NB4 (cell line): ENCODE measurements around the gene RNU7-1.

ENCODE experiments used
- DNase-seq: peaks from one replicate; pipeline ENCODE4 v3.0.0; 2010; ENCODE audit warnings: low read depth
- H3K4me3 ChIP-seq: one replicate; pipeline ENCODE4 v1.5.1; 2011; ENCODE audit warnings: mild to moderate bottlenecking, low read depth, low read length, moderate library complexity
- MYC ChIP-seq: IDR thresholded peaks from 2 replicates; pipeline ENCODE4 v1.6.1; 2011; ENCODE audit warnings: low read depth, low read length
- POLR2A ChIP-seq: IDR thresholded peaks from 2 replicates; pipeline ENCODE4 v1.6.1; 2011; ENCODE audit warnings: mild to moderate bottlenecking; ENCODE audit not compliant: insufficient read length; ENCODE audit errors: extremely low read depth
- TF ChIP-seq, protein P1 (sequence below): IDR thresholded peaks from one replicate; pipeline ENCODE4 v1.5.1; 2012; ENCODE audit warnings: low read depth, low read length
- TF ChIP-seq, protein P2 (sequence below): IDR thresholded peaks from 2 replicates; pipeline ENCODE4 v1.6.1; 2011; ENCODE audit warnings: low read depth, low read length

The RNU7-1 gene

DNA sequence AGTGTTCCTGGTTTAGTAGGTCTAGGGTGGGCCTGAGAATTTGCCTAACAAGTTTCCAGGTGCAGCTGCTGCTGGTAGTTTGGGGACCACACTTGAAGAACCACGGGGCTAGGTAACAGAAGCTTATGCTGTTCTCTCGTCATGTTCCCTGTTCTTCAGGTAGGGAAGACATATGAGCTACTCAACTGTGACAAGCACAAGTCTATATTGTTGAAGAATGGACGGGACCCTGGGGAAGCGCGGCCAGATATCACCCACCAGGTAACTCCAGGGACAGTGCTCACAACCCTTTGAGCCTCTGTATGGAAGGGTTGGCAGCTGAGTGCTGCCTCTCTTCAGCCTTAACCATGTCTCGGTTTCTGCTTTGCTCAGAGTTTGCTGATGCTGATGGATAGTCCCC is 30.6 kb downstream of the RNU7-1 start:
- TF ChIP-seq POLR2A (no peak), MYC (no peak)
- TF ChIP-seq, protein P1, sequence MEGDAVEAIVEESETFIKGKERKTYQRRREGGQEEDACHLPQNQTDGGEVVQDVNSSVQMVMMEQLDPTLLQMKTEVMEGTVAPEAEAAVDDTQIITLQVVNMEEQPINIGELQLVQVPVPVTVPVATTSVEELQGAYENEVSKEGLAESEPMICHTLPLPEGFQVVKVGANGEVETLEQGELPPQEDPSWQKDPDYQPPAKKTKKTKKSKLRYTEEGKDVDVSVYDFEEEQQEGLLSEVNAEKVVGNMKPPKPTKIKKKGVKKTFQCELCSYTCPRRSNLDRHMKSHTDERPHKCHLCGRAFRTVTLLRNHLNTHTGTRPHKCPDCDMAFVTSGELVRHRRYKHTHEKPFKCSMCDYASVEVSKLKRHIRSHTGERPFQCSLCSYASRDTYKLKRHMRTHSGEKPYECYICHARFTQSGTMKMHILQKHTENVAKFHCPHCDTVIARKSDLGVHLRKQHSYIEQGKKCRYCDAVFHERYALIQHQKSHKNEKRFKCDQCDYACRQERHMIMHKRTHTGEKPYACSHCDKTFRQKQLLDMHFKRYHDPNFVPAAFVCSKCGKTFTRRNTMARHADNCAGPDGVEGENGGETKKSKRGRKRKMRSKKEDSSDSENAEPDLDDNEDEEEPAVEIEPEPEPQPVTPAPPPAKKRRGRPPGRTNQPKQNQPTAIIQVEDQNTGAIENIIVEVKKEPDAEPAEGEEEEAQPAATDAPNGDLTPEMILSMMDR = no peak
- TF ChIP-seq, protein P2, sequence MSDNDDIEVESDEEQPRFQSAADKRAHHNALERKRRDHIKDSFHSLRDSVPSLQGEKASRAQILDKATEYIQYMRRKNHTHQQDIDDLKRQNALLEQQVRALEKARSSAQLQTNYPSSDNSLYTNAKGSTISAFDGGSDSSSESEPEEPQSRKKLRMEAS = no peak
- no peak for DNase-seq

DNA sequence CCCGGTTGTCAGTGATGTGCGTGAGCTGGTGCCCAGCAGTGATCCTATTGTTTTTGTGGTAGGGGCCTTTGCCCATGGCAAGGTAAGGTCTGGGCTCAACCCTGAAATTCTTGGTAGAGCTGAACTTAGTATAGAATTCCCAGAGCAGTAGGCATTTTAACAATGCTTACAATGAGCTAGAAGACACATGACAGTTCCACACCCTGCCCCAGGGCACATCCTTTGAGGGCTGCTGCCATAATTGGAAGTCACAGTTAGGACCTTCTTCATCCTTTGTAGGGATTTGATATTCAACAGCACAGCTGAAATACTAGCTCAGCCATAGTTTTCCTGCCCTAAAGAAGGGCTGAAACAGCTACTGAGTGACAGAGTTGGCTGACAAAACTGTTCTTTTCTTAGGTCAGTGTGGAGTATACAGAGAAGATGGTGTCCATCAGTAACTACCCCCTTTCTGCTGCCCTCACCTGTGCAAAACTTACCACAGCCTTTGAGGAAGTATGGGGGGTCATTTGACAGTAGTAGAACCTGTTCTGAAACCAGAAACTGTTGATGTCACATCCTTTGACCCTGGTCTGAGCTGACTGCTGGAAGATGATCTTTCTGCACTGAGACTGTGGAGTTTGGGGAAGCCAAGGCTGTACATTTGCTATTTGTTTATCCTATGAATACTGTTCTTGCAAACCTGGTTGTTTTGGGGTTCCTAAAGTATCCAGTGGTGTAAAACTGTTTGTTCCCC is 31.8 kb downstream of the RNU7-1 start:
- no peak for DNase-seq
- TF ChIP-seq, protein P2 = no peak
- TF ChIP-seq, protein P1 = no peak
- TF ChIP-seq MYC = no peak
- no peak for TF ChIP-seq POLR2A

More for the DNA sequence above, 30.6 kb downstream of the RNU7-1 start:
- H3K4me3 ChIP-seq = no peak overlapping the region

DNA sequence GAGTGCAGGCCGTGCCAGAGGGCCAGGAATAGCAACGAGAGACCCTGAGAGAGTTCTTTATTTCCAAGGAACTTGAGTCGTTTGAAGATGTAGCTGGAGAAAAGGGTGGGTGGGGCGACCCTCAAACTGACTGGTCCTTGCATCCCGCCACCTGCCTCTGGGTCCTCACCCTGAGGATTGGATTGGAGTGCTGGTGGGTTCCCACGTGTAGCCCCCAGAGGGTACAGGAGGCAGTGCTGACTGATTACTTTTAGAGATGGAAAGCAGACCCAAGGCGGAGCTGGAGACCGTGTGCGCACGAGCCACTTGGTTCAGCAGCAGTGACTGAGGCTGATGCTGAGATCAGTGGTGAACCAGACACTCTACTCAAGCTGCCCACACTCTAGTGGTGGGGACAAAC is 34.0 kb downstream of the RNU7-1 start:
- TF ChIP-seq MYC (no peak), POLR2A (no peak)
- TF ChIP-seq, protein P2 = no peak
- TF ChIP-seq, protein P1 = no peak
- DNase-seq = no peak
- H3K4me3 ChIP-seq = no peak overlapping the region

More for the DNA sequence above, 31.8 kb downstream of the RNU7-1 start:
- H3K4me3 ChIP-seq = no peak overlapping the region

DNA sequence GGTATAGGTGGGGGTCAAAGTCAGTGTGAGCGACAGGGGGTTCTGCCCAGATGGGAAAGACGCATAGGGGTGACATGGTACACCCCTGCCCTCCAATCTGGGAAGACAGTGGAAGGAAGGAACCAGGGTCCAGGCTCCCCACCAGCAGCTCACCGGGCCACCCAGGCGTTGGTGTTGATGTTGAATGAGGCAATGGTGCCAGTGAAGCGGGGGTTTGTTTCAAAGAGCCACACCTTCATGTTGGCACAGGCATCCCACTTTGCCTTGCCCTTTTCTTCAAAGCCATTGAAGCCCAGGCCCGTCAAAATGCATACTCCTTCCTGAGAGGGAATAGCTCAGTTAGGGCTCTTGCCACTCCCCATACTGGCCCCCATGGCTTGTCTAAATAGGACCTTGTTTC is 34.6 kb downstream of the RNU7-1 start:
- TF ChIP-seq POLR2A = peak; percentile 10
- TF ChIP-seq MYC = no peak
- no peak overlapping the region for H3K4me3 ChIP-seq
- DNase-seq = no peak

DNA sequence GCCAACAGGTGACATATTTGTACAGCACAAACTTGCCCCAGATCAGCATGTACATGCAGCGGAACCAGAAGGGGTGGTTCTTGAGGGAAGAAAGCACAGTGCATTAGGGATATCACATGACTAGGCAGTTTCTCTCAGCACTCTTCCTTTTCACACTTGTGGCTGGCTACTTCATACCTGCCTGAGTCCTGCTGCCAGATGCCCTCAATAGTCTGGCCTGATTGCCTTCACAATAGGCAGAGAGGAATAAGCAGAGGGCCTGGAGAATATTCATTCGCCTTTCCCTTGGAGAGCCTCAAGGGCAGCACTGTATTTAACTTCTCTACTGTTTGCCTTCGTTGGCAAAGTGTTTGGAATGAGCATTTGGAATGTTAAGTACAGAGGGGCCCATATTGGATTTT is 35.0 kb downstream of the RNU7-1 start:
- TF ChIP-seq MYC (no peak), POLR2A (no peak)
- TF ChIP-seq, protein P2 = no peak
- TF ChIP-seq, protein P1 = no peak
- DNase-seq = no peak
- no peak overlapping the region for H3K4me3 ChIP-seq

DNA sequence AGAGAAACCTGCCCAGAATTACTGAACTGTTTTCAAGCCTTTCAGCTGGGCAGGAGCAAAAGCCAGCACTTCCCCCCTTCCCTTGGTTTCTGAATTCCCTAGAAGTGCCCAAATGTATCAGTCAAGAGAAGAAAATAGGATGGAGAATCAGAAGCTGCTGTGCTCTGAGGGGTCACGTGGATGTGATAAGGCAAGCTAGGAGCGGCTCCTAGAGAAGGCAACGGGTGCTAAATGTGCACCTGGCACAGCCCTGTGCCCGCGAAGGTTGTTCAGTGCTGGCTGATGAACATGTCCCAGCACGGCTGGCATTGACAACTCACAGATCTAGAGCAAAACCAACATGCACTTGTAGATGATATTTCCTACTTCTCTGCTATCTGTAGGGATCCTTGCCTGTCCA is 35.4 kb downstream of the RNU7-1 start:
- no peak for TF ChIP-seq MYC
- TF ChIP-seq, protein P1 = no peak
- TF ChIP-seq, protein P2 = no peak
- TF ChIP-seq POLR2A = no peak
- H3K4me3 ChIP-seq = no peak overlapping the region
- no peak for DNase-seq
